Spleen (tissue), 11 donors: ENCODE results near the gene C14orf132. TPM values are rescaled to one million over a fixed set of nuclear protein-coding genes. Genes with fewer than 3 reads are reported as not detected.

Experiments
- DNase-seq: peaks from one replicate; pipeline ENCODE4 v3.0.0-alpha.2; 2020
- H3K27ac ChIP-seq, 8 donors: fragments of 200-600 bp; sonication (generic) in 7 of 8; 1 replicate in 4 of 8; 2 replicates in 4 of 8; pipeline versions ENCODE4 v1.5.0 to v1.8.0; 2016 to 2021; ENCODE audit warnings: inconsistent platforms in 4 of 8, mild to moderate bottlenecking in 4 of 8, moderate library complexity in 1 of 8
- H3K27me3 ChIP-seq, 7 donors: fragments of 200-600 bp; sonication (generic) in 6 of 7; replicated peaks in 1 of 7; 1 replicate in 4 of 7; 2 replicates in 3 of 7; pipeline versions ENCODE4 v1.5.0 to v1.8.0; 2016 to 2021; ENCODE audit warnings: inconsistent platforms in 3 of 7, mild to moderate bottlenecking in 1 of 7
- H3K36me3 ChIP-seq, 6 donors: fragments of 200-600 bp; sonication (generic) in 5 of 6; 1 replicate in 4 of 6; 2 replicates in 2 of 6; pipeline versions ENCODE4 v1.5.0 to v1.8.0; 2016 to 2021; ENCODE audit warnings: inconsistent platforms in 2 of 6
- H3K4me1 ChIP-seq, 6 donors: fragments of 200-600 bp; sonication (generic) in 5 of 6; 1 replicate in 3 of 6; 2 replicates in 3 of 6; pipeline versions ENCODE4 v1.5.0 to v1.8.0; 2016 to 2021; ENCODE audit warnings: inconsistent platforms in 3 of 6
- H3K4me3 ChIP-seq, 8 donors: fragments of 200-600 bp; sonication (generic) in 7 of 8; 1 replicate in 4 of 8; 2 replicates in 4 of 8; pipeline versions ENCODE4 v1.5.0 to v1.8.0; 2016 to 2021; ENCODE audit warnings: inconsistent platforms in 4 of 8, mild to moderate bottlenecking in 4 of 8, moderate library complexity in 2 of 8
- H3K9me3 ChIP-seq, 8 donors: fragments of 200-600 bp; sonication (generic) in 7 of 8; 1 replicate in 4 of 8; 2 replicates in 4 of 8; pipeline versions ENCODE4 v1.5.0 to v1.8.0; 2016 to 2021; ENCODE audit warnings: inconsistent platforms in 4 of 8
- POLR2A ChIP-seq, 3 donors: fragments of 450-650 bp; IDR thresholded peaks; one replicate each; pipeline ENCODE4 v1.5.1; 2017; ENCODE audit warnings: antibody characterized with exemption in 3 of 3, mild to moderate bottlenecking in 1 of 3
- POLR2AphosphoS5 ChIP-seq, 3 donors: sonication (generic); formaldehyde crosslinking; IDR thresholded peaks; one replicate each; pipeline ENCODE4 v1.5.1; 2017; ENCODE audit warnings: antibody characterized with exemption in 3 of 3
- WGBS, 5 donors: extraction: QIAGEN DNeasy Blood & Tissue Kit in 3 of 5; methylation state at CpG; one replicate each; pipeline versions ENCODE4 v1.1.5 to v1.1.7; 2013 to 2018; 5-methylcytosine and 5-hydroxymethylcytosine counted together
- intact Hi-C: fragments of 100-400 bp; cut with DNase I; formaldehyde crosslinking; loops from one replicate; pipeline ENCODE4 v1.15.0; 2023; ENCODE audit warnings: low total_unique reads
- polyA plus RNA-seq, 3 donors: library from polyadenylated mRNA; stranded (reverse); fragments of 200-250 nt; gene quantifications; one replicate each; pipeline ENCODE4 v1.2.1, GENCODE V29; 2013
- total RNA-seq, 7 donors: library from RNA; depleted of rRNA in 3 of 7; stranded (reverse); fragments of >200 nt in 3 of 7; fragmentation: NEBNext Ultra II Directional in 4 of 7; extraction: Animal tissue kit (Norgen Biotek cat#: 25700) in 4 of 7; gene quantifications; one replicate each; pipeline versions ENCODE4 v1.1.0 to v1.2.1, GENCODE V29; 2016 to 2021
- TF ChIP-seq, protein P1 (sequence below), 11 experiments: fragments of 200-600 bp in 7 of 11; fragments of 450-650 bp in 4 of 11; sonication (generic) in 4 of 11; IDR thresholded peaks in 8 of 11; conservative IDR thresholded peaks in 3 of 11; 1 replicate in 7 of 11; 2 replicates in 4 of 11; pipeline versions ENCODE4 v1.4.0 to v1.8.0; 2016 to 2021; ENCODE audit warnings: antibody characterized with exemption in 11 of 11, inconsistent platforms in 4 of 11, mild to moderate bottlenecking in 1 of 11
- donor health status: healthy with polysubstance abuse.
- donor health status: DM: no; HTN: no; CAD: no; lungs with moderate emphysema.
- donor health status: DM: no; HTN: no; CAD: no.
- donor health status: Bipolar disorder and iron deficiency.
- donor health status: healthy.
- donor health status: DM: no; HTN: no; CAD: no.
- donor health status: DM: yes; HTN: yes; CAD: no.

The C14orf132 gene
- total and polyA plus RNA-seq, 10 donors = 1.8 to 16.4 (median 7.8) TPM

DNA sequence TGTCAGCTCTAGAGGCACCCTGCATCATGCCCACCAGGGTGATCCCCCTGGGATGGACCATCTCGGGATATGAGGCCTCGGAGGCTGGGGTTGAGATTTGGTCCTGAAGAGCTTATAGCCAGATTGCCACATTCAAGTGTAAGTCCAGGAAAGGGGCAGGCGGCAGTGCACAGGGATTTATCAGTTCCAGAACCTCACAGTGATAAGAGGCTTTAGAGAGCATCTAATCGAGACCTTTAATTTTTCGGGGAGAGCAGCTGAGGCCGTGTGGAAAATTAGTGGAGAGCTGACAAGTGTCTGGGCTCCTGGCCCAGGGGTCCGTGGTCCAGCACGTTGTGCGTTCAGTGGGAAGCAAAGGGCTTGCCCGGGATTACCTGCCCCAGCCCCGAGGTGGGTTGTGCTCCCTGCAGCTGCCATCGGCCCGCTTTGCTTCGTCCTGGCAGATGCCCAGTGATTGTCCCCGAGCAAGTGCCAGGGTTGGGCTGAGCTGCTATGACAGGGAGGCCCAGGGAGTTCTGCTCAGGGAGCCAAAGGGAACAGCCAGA, 52.1 kb downstream of the C14orf132 start:
- Histone ChIP-seq H3K4me3 (no peak overlapping the region), H3K4me1 (peaks cover 0 to 16% (median 0%) of the 10 kb centered on the region in 6 donors), H3K27ac (peak overlapping the region in 2 of 8 donors; percentile 21 to 38), H3K9me3 (no peaks in the 10 kb centered on the region), H3K36me3 (peaks cover 0 to 12% (median 0%) of the 10 kb centered on the region in 6 donors), H3K27me3 (peaks cover 0 to 31% (median 0%) of the 10 kb centered on the region in 7 donors)
- 62 to 80% (median 75%) methylated on average over 12 to 15 of the region's 15 CpGs for WGBS, 5 donors
- peak; percentile 55 for DNase-seq
- TF ChIP-seq POLR2A (IDR thresholded peaks at IDR 0.05) = no peak
- no peak for TF ChIP-seq POLR2AphosphoS5 (IDR thresholded peaks at IDR 0.05)
- TF ChIP-seq, protein P1, sequence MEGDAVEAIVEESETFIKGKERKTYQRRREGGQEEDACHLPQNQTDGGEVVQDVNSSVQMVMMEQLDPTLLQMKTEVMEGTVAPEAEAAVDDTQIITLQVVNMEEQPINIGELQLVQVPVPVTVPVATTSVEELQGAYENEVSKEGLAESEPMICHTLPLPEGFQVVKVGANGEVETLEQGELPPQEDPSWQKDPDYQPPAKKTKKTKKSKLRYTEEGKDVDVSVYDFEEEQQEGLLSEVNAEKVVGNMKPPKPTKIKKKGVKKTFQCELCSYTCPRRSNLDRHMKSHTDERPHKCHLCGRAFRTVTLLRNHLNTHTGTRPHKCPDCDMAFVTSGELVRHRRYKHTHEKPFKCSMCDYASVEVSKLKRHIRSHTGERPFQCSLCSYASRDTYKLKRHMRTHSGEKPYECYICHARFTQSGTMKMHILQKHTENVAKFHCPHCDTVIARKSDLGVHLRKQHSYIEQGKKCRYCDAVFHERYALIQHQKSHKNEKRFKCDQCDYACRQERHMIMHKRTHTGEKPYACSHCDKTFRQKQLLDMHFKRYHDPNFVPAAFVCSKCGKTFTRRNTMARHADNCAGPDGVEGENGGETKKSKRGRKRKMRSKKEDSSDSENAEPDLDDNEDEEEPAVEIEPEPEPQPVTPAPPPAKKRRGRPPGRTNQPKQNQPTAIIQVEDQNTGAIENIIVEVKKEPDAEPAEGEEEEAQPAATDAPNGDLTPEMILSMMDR (IDR thresholded peaks at IDR 0.05 in 8 of 11, conservative IDR thresholded peaks at IDR 0.05 in 3 of 11) = no peak
- intact Hi-C loops = no loop called here

DNA sequence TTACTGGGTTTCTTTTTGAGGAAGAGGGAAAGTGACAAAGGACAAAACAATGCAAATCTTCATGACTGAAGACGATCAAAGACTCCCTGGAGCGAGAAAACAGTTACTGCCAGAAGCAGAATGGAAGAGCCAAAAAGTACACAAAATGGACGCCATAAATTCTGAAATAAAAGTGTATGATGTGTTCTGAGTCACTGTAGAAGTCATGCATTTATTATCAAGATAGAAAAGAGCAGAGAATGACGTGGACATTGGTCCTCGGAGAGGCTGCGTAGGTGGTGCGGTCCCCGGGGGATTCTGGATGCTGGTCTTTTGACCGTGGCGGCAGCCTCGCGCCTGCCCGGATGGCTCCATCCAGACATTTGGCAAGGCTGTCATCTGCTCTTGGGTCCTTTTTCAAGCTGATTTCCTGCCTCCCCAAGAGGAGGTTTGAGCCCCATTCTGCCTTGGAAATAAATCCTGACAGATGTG, 52.8 kb downstream of the C14orf132 start:
- Histone ChIP-seq H3K27me3 (peaks cover 0 to 31% (median 0%) of the 10 kb centered on the region in 7 donors), H3K4me1 (peaks cover 0 to 22% (median 0%) of the 10 kb centered on the region in 6 donors), H3K36me3 (peaks cover 0 to 7% (median 0%) of the 10 kb centered on the region in 6 donors), H3K9me3 (no peaks in the 10 kb centered on the region), H3K4me3 (no peak overlapping the region), H3K27ac (peak overlapping the region in 1 of 8 donors; percentile 38)
- TF ChIP-seq, protein P1 (IDR thresholded peaks at IDR 0.05 in 8 of 11, conservative IDR thresholded peaks at IDR 0.05 in 3 of 11) = no peak
- no peak for TF ChIP-seq POLR2AphosphoS5 (IDR thresholded peaks at IDR 0.05)
- TF ChIP-seq POLR2A (IDR thresholded peaks at IDR 0.05) = no peak
- WGBS, 5 donors = 84 to 89% (median 86%) methylated on average over 13 of the region's 13 CpGs
- intact Hi-C loops = no loop called here
- DNase-seq = no peak

DNA sequence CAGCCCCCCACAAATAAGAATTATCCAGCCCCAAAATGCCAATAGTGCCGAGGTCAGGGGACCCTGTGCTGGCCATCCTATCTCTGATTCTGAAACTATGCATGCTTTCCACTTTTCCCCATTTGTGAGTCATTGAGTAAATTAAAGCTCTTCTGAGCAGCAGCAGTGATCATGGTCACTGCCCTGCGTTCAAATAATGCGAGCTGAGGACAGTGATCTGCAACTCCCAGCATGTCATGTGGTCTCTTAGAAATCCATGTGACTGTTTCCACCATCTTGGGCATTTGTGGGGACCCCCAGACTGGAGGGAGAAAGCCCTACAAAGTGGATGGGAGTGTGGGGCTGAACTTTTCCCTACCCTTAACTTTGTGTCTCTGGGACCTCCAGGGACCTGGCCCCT, 53.8 kb downstream of the C14orf132 start:
- Histone ChIP-seq H3K36me3 (no peaks in the 10 kb centered on the region), H3K27me3 (peaks cover 0 to 31% (median 0%) of the 10 kb centered on the region in 7 donors), H3K9me3 (no peaks in the 10 kb centered on the region), H3K4me3 (no peak overlapping the region), H3K27ac (no peak overlapping the region), H3K4me1 (peaks cover 0 to 26% (median 0%) of the 10 kb centered on the region in 6 donors)
- intact Hi-C loops = no loop called here
- TF ChIP-seq, protein P1 (IDR thresholded peaks at IDR 0.05 in 8 of 11, conservative IDR thresholded peaks at IDR 0.05 in 3 of 11) = no peak
- no peak for TF ChIP-seq POLR2A (IDR thresholded peaks at IDR 0.05)
- peak; percentile 30 for DNase-seq
- WGBS, 5 donors = 66 to 93% (median 81%) methylated on average over 3 of the region's 3 CpGs

DNA sequence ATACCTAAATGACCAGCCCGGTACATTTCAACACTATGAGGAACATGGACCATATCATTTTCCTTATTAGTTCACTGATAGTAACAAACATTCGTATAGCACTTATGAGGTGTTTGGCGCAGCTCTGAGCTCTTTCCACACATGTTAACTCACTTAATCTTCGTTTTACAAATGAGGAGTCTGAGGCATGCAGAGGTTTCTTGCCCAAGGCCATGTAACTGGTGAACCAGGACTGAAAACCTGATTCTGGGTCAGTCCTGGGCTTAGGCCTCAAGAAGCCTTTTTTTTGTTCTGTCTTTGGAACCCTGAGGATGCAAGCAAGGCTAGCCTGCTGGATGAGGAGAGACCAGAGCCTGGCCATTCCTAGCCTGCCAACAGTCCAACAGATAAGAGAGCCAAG, 55.0 kb downstream of the C14orf132 start:
- intact Hi-C loops = no loop called here
- DNase-seq = no peak

More for the DNA sequence above, 55.0 kb downstream of the C14orf132 start:
- no peak for TF ChIP-seq POLR2A (IDR thresholded peaks at IDR 0.05)
- TF ChIP-seq, protein P1 (IDR thresholded peaks at IDR 0.05 in 8 of 11, conservative IDR thresholded peaks at IDR 0.05 in 3 of 11) = no peak
- no peak for TF ChIP-seq POLR2AphosphoS5 (IDR thresholded peaks at IDR 0.05)
- peaks cover 0 to 24% (median 0%) of the 10 kb centered on the region in 7 donors for H3K27me3 ChIP-seq
- H3K9me3 ChIP-seq = no peaks in the 10 kb centered on the region
- H3K4me1 ChIP-seq = peaks cover 0 to 26% (median 0%) of the 10 kb centered on the region in 6 donors
- no peaks in the 10 kb centered on the region for H3K36me3 ChIP-seq
- H3K27ac ChIP-seq = peak overlapping the region in 2 of 8 donors; percentile 58 to 71
- 87 to 92% (median 91%) methylated on average over 4 of the region's 4 CpGs for WGBS, 5 donors
- no peak overlapping the region for H3K4me3 ChIP-seq
